Effector memory CD4-positive, alpha-beta T cell (primary cell): ENCODE measurements around the gene TXNDC9.
"Not testable (repeated sequence)": the region's sequence is repeated elsewhere in the genome, so short reads cannot be mapped to it uniquely, and the experiment has no call there.

Experiments used
- DNase-seq, 3 donors: peaks; one replicate each; pipeline ENCODE4 v3.0.0-alpha.2; 2020
- H3K27ac ChIP-seq: 2 replicates; pipeline ENCODE4 v1.7.0; 2013; ENCODE audit warnings: mild to moderate bottlenecking, low read length, moderate library complexity; ENCODE audit not compliant: insufficient read depth, poor library complexity, severe bottlenecking
- H3K27me3 ChIP-seq: replicated peaks from 2 replicates; pipeline ENCODE4 v1.7.0; 2013; ENCODE audit warnings: mild to moderate bottlenecking, low read length; ENCODE audit not compliant: insufficient read depth, control insufficient read depth, poor library complexity, severe bottlenecking
- H3K36me3 ChIP-seq: 2 replicates; pipeline ENCODE4 v1.7.0; 2013; ENCODE audit warnings: mild to moderate bottlenecking, low read length, moderate library complexity; ENCODE audit not compliant: control insufficient read depth, insufficient read depth
- H3K4me1 ChIP-seq: 2 replicates; pipeline ENCODE4 v1.7.0; 2013; ENCODE audit warnings: low read length, mild to moderate bottlenecking; ENCODE audit not compliant: control insufficient read depth, insufficient read depth, poor library complexity, severe bottlenecking
- H3K4me3 ChIP-seq: 2 replicates; pipeline ENCODE4 v1.7.0; 2013; ENCODE audit warnings: low read length, low read depth, mild to moderate bottlenecking; ENCODE audit not compliant: insufficient read depth, poor library complexity, severe bottlenecking
- H3K9me3 ChIP-seq: 2 replicates; pipeline ENCODE4 v1.7.0; 2013; ENCODE audit warnings: mild to moderate bottlenecking, low read length, moderate library complexity; ENCODE audit not compliant: control insufficient read depth

The TXNDC9 gene

DNA sequence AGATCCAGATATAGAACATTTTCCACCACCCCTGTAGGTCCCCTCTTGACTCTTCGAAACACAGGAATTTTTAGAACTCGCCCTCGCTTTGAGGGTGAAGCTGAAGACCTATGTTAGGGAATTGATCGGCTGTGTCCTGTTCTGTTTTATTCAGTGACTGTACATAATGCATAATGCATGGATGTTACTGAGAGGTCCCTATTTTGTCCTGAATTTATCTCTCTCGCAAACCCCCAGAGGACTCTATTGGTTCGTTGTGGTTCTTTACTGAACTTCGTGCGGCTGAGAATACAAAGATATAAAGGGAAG is 625 bp upstream of the TXNDC9 start:
- H3K27me3 ChIP-seq, result no peaks in the 10 kb centered on the region
- H3K36me3 ChIP-seq, result peaks cover 12% of the 10 kb centered on the region
- H3K27ac ChIP-seq, result peak overlapping the region; percentile 85
- H3K4me1 ChIP-seq, result peaks cover 16% of the 10 kb centered on the region
- H3K9me3 ChIP-seq, result no peaks in the 10 kb centered on the region
- DNase-seq, result no peak
- H3K4me3 ChIP-seq, result peak overlapping the region; percentile 93

DNA sequence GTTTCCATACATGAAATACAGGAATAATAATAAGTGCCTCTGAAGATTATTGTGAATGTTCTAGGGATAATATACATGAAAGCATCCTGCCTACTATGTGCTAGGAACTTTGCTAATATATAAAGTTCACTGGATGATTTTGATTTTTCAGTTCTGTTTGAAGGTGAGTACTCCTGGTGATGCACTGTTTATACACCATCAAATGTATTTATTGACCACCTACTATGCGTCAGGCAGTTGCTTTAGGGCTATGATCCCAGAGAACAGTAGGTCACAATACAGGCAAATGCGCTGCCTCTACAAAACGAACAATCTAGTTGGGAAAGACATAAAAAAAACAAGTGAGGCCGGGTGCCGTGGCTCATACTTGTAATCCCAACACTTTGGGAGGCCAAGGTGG is 10.7 kb downstream of the TXNDC9 start:
- DNase-seq, result no peak
- no peaks in the 10 kb centered on the region for H3K4me1 ChIP-seq
- no peak overlapping the region for H3K27ac ChIP-seq
- peaks cover 69% of the 10 kb centered on the region for H3K36me3 ChIP-seq
- H3K9me3 ChIP-seq, result no peaks in the 10 kb centered on the region
- no peak overlapping the region for H3K4me3 ChIP-seq
- H3K27me3 ChIP-seq, result no peaks in the 10 kb centered on the region

- H3K27ac ChIP-seq, DNase-seq, H3K9me3 ChIP-seq, H3K4me1 ChIP-seq, H3K27me3 ChIP-seq, H3K4me3 ChIP-seq: not testable (repeated sequence)
- H3K36me3 ChIP-seq, result peaks cover 48% of the 10 kb centered on the region
Observed at GRCh38 chr2:99317873-99318200, 18.3 kb downstream of the TXNDC9 start.

DNA sequence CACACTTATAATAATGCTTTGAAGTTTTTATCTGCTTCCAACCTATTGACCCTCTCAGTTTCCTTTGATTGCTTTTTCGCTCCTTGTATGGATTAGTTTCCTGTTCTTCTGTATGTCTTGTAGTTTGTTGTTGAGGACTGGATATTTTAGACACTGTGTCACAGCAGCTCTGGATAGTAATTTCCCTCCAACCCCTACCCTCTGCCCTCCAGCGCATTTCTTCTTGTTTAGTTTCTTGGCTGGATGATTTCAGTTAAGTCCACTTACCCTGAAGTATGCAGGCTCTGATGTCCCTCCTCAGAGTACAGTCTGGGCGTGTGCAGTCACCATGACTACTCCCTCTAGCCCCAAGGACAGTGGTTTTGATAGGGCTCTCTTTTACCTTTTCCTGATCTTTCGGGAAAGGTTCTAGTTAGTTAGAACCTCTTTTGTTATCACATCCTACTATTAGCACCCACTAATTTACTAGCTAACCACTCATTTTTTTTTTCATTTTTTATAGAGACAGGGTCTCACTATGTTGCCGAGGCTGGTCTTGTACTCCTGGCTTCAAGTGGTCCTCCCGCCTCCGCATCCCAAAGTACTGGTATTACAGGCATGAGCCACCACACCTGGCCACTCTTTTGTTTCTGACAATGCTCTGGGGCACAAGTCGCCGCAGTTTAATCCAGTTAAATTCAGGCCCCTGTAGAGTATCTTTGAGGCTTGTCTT is 18.8 kb downstream of the TXNDC9 start:
- DNase-seq, result no peak
- no peak overlapping the region for H3K27ac ChIP-seq
- H3K9me3 ChIP-seq, result no peaks in the 10 kb centered on the region
- no peaks in the 10 kb centered on the region for H3K4me1 ChIP-seq
- H3K4me3 ChIP-seq, result no peak overlapping the region
- peaks cover 43% of the 10 kb centered on the region for H3K36me3 ChIP-seq
- no peaks in the 10 kb centered on the region for H3K27me3 ChIP-seq

- H3K27me3 ChIP-seq, H3K36me3 ChIP-seq, H3K9me3 ChIP-seq, H3K27ac ChIP-seq, H3K4me1 ChIP-seq, DNase-seq, H3K4me3 ChIP-seq: not testable (repeated sequence)
Observed at GRCh38 chr2:99301097-99301496, 35.0 kb downstream of the TXNDC9 start, which contains the start of gene LYG1. LYG1 (minus strand) TSS chr2:99301197; CDS start chr2:99295670, 5,527 bp downstream.

DNA sequence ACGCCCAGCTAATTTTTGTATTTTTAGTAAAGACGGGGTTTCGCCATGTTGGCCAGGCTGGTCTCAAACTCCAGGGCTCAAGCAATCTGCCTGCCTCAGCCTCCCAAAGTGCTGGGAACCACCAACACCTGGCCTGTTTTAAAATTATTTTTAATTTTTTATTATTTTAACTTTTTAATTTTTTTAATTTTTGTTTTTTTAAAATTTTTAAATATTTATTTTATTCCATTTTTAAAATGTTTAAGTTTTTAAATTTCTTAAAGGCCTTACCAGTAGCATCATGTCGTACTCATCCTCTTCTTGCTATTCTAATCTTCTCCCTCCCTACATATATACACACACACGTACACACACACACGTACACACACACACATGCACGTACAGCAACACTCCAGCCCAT is 36.6 kb downstream of the TXNDC9 start:
- Histone ChIP-seq H3K27ac (no peak overlapping the region), H3K36me3 (peaks cover 4% of the 10 kb centered on the region), H3K4me1 (no peaks in the 10 kb centered on the region), H3K9me3 (no peaks in the 10 kb centered on the region), H3K27me3 (no peaks in the 10 kb centered on the region), H3K4me3 (no peak overlapping the region)
- DNase-seq, result no peak

DNA sequence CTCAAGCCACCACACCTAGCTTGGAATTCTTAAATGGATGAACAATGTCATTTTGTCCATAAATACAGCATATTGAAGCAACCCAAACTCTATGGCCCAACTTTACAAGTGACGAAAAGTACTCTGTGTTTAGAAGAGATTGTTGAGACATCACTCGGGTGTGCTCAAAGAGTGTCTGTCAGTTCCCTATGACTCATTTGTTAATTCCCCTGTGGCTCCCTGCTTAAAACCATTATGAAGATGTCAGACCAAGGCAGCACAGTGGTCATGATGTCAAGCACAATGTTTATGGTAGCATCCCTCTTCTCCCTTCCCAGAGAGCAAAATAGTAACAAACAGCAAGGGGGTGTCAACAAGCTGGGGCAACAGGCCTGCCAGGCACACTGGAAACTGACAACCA is 38.1 kb downstream of the TXNDC9 start:
- Histone ChIP-seq H3K27me3 (no peaks in the 10 kb centered on the region), H3K4me1 (no peaks in the 10 kb centered on the region), H3K9me3 (no peaks in the 10 kb centered on the region), H3K27ac (no peak overlapping the region), H3K36me3 (peaks cover 3% of the 10 kb centered on the region), H3K4me3 (no peak overlapping the region)
- no peak for DNase-seq

DNA sequence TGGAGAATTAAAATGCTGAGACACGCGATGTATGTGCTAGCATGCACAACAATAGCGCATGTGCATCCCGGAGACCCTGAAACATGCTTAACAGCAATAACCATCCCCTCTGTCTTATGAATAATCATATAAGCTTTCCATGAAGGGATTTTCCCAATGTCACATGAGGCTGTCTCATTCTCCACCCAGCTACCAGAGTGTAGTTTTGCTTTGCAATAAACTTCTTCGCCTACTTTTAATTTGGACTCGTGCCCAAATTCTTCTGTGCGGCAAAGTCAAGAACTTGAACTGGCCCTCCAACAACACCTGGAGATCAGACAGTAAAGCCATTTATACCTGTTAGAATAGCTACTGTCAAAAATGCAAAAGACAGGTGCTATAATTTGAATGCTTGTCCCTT is 50.6 kb downstream of the TXNDC9 start:
- no peak for DNase-seq
- peaks cover 2% of the 10 kb centered on the region for H3K36me3 ChIP-seq

GRCh38 chr2:99279969-99280695 is 56.0 kb downstream of the TXNDC9 start:
- H3K27ac ChIP-seq, result no peak overlapping the region
- peaks cover 2% of the 10 kb centered on the region for H3K36me3 ChIP-seq
- no peak overlapping the region for H3K4me3 ChIP-seq
- no peak for DNase-seq
- H3K9me3 ChIP-seq, result no peaks in the 10 kb centered on the region
- no peaks in the 10 kb centered on the region for H3K27me3 ChIP-seq
- H3K4me1 ChIP-seq, result no peaks in the 10 kb centered on the region

More for the DNA sequence above, 50.6 kb downstream of the TXNDC9 start:
- H3K27ac ChIP-seq, result no peak overlapping the region
- H3K4me1 ChIP-seq, result no peaks in the 10 kb centered on the region
- no peaks in the 10 kb centered on the region for H3K27me3 ChIP-seq
- H3K9me3 ChIP-seq, result no peaks in the 10 kb centered on the region
- no peak overlapping the region for H3K4me3 ChIP-seq

GRCh38 chr2:99278793-99279291 is 57.3 kb downstream of the TXNDC9 start:
- no peak overlapping the region for H3K27ac ChIP-seq
- H3K9me3 ChIP-seq, result no peaks in the 10 kb centered on the region
- H3K4me3 ChIP-seq, result no peak overlapping the region
- H3K4me1 ChIP-seq, result no peaks in the 10 kb centered on the region
- no peak for DNase-seq
- H3K27me3 ChIP-seq, result no peaks in the 10 kb centered on the region
- peaks cover 2% of the 10 kb centered on the region for H3K36me3 ChIP-seq
